HT1080 (cell line): Measurements from ENCODE around the gene TLCD3B. TPM values are rescaled to one million over a fixed set of nuclear protein-coding genes. Genes with fewer than 3 reads are reported as not detected.

Source experiments
- DNase-seq: peaks from one replicate; pipeline ENCODE4 v3.0.0-alpha.2; 2015; ENCODE audit warnings: low read depth
- polyA plus RNA-seq, 2 experiments: library from polyadenylated mRNA; depleted of rRNA; stranded (reverse); fragments of >200 nt; gene quantifications; 2 replicates each; pipeline ENCODE4 v1.2.3, GENCODE V29; 2015
- total RNA-seq: library from RNA; depleted of rRNA; stranded (reverse); fragments of >200 nt; shearing (Covaris generic); gene quantifications from 2 replicates; pipeline ENCODE4 v1.2.3, GENCODE V29; 2014; rRNA removed

The TLCD3B gene, protein sequence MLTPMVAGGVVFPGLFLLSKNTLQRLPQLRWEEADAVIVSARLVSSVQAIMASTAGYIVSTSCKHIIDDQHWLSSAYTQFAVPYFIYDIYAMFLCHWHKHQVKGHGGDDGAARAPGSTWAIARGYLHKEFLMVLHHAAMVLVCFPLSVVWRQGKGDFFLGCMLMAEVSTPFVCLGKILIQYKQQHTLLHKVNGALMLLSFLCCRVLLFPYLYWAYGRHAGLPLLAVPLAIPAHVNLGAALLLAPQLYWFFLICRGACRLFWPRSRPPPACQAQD
- 0.11 and 0.13 TPM in 2 replicates for total RNA-seq
- 0.53 and 0.57 TPM in 2 replicates for polyA plus RNA-seq (2015; cell fraction: cytosol; rRNA removed)
- 0.62 and 0.74 TPM in 2 replicates for polyA plus RNA-seq (2015; cell fraction: nucleus; rRNA removed)

DNA sequence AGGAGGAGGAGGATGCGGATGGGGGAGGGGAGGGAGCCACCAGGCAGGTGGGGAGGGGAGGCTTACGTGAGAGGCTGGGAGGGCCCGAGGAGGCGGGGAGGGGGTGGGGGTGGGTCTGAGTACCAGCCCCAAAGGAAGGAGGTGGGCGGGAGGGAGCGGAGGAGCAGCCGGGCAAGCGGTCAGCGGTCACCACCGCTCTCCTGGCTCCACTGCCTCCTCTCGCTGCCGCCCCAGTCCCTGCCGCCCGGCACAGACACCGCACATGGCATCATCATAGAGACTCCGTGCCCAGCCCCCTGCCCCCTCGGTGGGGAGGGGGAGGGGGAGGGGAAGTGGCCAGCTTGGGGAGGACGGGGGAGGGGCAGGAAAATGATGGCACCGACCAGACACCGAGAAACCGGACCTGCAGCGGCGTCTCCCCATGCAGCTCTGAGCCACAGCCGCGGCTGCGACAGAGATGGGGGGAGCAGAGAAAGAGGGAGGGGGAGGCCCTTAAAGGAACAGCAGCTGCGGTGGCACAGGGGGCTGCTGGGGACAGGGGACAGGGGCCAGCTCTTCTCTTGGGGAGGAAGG, at the start of gene TLCD3B:
TSS of gene TLCD3B (minus strand) at position 431 of the 573 bp plus-strand sequence. CDS start 744 bp downstream, outside the sequence.
- no peak for DNase-seq

GRCh38 chr16:30079480-30079879, 48.4 kb upstream of the TLCD3B start:
- no peak for DNase-seq

DNA sequence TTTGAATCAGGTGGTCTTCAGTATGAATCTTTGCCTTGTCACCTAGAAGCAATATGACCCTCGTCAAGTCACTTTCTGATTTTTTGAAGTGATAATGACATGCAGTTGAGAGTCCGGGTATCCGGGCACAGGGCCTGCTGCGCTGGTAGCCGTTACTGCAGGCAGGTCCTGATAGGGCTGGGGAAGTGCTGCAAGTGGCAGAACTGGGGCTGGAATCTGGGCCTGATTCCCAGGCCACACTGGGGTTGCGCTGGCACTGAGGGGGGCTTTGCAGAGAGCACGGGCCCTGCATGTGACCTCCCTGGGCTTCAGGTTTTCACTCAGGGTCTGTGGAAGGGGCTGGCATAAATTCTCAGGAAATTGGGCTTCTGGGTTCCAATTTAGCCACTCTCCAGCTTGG, 47.7 kb upstream of the TLCD3B start:
- no peak for DNase-seq

GRCh38 chr16:30077656-30078055, 46.6 kb upstream of the TLCD3B start:
- no peak for DNase-seq

DNA sequence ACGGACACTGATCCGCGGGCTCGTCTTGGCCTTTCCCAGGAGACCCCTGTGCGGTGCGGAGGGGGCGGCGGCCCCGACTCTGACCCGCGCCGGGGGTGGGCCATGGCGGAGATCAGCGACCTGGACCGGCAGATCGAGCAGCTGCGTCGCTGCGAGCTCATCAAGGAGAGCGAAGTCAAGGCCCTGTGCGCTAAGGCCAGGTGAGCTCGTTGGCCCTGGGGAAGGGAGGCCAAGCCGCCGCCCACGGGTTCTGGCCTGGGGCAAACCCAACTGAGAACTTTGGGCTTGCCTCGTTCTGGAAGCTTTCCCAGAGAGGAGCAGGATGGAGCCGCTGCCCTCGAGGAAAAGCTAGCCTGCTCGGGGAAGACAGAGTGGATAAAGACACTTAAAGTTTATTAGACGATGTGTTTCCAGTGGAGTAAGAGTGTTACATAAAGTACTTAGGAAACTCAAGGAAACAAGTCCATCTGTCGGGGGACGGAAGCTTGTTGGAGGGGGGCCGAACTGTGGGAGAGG, 45.3 kb upstream of the TLCD3B start:
- no peak for DNase-seq

DNA sequence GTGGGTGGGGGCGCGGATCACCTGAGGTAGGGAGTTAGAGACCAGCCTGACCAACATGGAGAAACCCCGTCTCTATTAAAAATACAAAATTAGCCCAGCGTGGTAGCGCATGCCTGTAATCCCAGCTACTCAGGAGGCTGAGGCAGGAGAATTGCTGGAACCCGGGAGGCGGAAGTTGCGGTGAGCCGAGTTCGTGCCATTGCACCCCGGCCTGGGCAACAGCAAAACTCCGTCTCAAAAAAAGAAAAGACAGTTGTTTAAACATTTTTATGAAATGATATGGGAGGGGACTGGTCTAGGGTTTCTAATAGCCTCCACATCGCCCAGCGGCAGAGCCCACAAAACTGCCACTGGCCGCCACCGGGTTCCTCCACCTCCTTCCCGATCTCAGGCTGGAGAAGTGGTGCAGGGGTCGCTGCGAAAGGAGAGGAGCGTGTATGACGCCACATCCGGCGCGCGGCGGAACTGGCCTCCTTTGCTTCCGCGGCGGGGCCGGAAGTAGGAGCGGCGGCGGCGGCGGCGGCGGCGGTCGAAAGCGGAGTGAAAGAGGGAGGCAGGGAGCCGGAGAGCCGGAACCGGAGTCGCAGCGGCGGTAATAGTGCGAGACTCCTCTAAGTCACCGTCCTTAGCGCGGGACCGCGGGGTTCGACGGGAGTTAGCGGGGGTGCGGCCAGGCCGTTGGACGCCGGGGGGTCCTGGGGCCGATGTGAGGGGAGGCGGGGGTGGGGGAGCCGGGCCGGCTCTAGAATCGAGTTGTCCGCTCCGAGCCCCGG, 44.6 kb upstream of the TLCD3B start, which contains the start of gene PPP4C:
TSS of gene PPP4C (plus strand) at position 492 of the 773 bp plus-strand sequence. CDS start 384 bp downstream, outside the sequence.
- peak; percentile 87 for DNase-seq

DNA sequence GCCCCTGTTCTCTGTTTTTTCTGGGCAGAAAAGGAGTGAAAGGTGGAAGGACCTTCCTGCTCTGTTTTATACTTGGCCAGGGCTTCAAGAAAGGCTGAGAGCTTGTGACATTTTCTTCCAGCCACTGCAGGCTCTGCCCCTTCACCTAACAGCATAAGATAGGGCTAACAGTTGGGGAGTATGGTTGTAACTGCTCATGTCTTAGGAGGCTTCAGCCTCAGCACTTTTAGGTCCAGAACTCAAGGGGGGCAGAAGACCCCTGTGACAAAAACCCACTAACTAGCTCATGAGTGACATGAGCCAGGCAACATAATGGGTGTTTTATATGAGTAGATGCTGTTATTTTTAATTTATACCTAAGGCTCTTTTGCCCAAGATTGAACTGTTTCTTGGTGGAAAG, 39.4 kb upstream of the TLCD3B start:
- no peak for DNase-seq

- no peak for DNase-seq
These were observed 38.8 kb upstream of the TLCD3B start for GRCh38 chr16:30069611-30070462.

GRCh38 chr16:30068750-30069610, 37.9 kb upstream of the TLCD3B start:
- no peak for DNase-seq

DNA sequence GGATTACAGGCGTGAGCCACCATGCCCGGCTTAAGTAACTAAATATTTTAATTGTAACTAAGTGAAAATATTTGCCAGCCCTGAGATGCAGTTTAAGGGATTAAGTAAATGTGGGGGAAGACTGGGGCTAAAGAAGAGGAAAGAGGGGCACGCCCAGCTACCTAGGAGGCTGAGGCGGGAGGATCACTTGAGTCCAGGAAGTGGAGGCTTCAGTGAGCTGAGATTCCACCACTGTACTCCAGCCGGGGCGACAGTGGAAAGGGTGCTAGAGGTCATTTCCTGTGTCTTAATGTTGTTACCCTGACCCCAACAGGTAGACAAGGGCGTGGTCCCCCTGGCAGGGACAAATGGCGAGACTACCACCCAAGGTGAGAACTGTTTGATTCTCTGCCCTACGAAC, 37.3 kb upstream of the TLCD3B start:
- no peak for DNase-seq

DNA sequence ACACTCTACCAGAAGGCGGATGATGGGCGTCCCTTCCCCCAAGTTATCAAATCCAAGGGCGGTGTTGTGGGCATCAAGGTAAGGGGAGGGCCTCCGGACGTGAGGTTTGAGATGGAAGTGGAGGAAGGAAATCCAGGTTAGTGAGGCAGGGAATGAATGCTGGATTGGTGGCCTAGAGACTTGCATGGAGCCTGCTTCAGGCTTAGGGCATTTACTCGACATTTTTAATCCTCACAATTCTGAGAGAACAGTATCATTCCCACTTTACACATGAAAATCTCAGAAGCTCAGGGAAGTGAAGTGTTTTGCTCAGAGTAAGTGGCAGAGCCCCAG, 36.5 kb upstream of the TLCD3B start:
- DNase-seq, result no peak

- no peak for DNase-seq
These were observed 35.9 kb upstream of the TLCD3B start for GRCh38 chr16:30066761-30067583.

DNA sequence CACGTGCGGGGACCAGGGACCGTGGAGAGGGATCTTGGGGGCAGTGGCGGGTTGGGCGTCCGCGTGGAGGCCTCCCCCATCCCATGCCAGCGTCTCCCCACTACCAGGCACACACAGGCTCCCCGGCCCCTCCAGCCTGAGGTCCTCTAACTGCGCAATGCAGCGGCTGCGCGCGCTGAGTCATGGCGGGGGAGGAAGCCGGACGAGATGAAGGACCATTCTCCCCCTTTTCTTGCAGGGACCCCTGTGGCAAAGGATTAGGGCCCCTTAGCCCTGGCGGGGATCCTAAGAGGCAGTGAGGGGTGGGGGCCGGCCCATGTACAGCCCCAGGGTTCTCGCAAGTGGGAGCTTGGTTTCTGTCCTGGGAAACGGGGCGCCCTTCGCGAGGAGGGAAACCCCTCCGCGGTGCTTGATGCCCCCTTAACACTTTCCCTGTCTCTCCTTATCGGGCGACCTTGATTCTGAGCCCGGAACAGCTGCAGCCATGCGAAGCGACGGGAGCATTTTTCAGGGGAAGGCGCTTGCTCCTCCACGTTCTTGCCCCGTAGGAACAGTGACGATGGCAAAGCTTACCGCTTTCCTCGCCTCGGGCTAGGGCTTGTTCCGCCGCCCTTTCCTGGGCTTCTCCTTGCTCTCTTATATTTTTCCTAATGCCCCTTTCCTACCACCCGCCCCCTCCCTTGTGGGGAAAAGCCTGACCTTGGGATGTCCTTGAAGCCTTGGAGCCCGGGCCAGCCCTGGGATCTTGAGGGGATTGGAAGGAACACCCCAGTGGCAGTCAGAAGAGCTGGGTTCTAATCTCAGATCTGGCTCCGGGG, 35.1 kb upstream of the TLCD3B start:
- DNase-seq, result no peak

DNA sequence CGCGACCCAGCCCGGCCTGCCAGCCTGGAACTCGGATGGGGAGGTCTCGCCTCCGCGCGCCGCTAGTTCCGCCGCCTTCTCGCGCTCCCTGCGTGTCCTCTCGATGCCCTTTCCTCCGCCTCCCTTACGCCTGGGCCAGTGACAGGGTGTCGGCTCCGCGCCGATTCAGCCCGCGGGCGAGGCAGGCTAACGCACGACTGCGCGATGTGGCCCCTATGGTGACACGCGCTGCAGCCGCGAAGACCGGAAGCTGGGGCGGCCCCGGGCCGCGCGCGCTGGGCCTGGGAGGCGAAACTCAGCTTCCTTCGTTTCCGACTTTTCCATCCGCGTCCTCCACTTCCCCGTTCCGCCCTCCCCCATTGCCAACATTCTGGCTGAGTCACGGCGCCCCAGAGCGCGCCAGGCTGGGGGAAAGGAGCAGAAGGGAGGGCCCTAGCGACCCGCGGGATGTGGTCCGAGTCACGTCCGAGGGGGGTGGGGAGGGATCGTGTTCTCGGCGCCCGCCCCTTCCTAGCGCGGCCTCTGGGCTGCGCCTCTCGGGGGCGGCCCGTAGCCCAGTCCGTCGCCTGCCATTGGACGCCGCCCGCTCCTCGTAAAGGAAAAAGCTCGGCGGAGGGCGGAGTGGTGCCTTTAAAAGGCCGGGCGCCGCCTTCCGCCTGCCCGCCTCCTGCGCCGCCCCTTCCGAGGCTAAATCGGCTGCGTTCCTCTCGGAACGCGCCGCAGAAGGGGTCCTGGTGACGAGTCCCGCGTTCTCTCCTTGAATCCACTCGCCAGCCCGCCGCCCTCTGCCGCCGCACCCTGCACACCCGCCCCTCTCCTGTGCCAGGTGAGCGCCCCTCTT, 34.3 kb upstream of the TLCD3B start, which contains the start of gene ALDOA:
TSS of gene ALDOA (plus strand) at position 659 of the 841 bp plus-strand sequence. CDS start 1,138 bp downstream, outside the sequence.
- DNase-seq, result peak; percentile 99

GRCh38 chr16:30064729-30065101, 33.6 kb upstream of the TLCD3B start:
- no peak for DNase-seq

DNA sequence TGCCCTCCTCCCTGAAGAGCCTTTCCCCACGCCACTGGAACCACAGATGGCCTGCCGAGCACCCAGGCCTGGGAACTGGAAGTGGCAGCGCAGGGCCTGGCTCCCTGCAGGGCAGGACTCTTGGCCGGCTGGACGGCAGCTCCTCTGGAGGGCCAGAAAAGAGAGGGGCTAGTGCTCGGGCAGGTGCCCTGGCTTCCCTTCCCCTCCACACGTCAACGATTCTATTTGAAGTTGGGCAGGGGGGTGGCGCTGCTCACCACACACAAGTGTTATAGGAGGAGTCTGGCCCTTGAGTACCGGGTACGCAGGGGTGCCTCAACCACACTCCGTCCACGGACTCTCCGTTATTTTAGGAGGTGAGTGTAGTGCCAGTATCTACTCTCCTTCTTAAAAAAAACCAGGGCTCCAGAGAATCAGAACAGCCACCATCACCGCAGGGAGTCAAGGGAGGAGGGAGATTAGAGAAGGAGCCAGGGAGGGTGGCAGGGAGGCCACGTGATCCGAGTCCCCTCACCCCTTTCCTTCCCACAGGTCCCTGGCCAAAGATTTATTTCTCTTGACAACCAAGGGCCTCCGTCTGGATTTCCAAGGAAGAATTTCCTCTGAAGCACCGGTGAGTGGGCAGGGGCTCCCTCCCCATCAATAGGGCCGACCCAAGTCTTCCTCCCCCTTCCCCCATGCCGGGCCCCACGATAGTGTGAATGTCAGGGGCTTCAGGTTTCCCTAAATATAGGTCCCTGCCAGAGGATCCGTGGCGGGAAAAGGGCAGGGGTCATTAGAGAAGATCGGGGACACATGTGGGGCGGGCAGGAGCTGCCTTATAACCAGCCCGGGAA, 33.0 kb upstream of the TLCD3B start:
- no peak for DNase-seq
